Activated B cell treated with CpG ODN at 0.5 μM for 24 hours (primary cell): Measurements from ENCODE around the gene TTC21B. TPM values are rescaled to one million over a fixed set of nuclear protein-coding genes. Genes with fewer than 3 reads are reported as not detected.

Source experiments
- ATAC-seq: fragments of 200-7000 bp; cut with Tn5 transposase; one replicate; pipeline ENCODE4 v1.10.0; 2021; ENCODE audit warnings: low read depth, mild to moderate bottlenecking, moderate library complexity
- CTCF ChIA-PET: fragments of 350-600 bp; sonication (Branson Sonifier 250); formaldehyde crosslinking; loops from one replicate; lab custom pipeline; 2021; ENCODE audit warnings: antibody characterized with exemption; lab: Charles Lee
- POLR2A ChIA-PET: fragments of 350-600 bp; sonication (Branson Sonifier 250); formaldehyde crosslinking; loops from one replicate; lab custom pipeline; 2021; ENCODE audit warnings: antibody characterized with exemption; lab: Charles Lee
- DNase-seq: peaks from one replicate; pipeline ENCODE4 v3.0.0; 2022
- H3K27ac Mint-ChIP-seq: one replicate; pipeline ENCODE4 v1.8.0; 2020; ENCODE audit warnings: mixed read lengths
- H3K27me3 Mint-ChIP-seq: one replicate; pipeline ENCODE4 v1.8.0; 2021; ENCODE audit warnings: mixed read lengths
- H3K36me3 Mint-ChIP-seq: one replicate; pipeline ENCODE4 v1.8.0; 2021; ENCODE audit warnings: low read depth, mixed read lengths
- H3K4me1 Mint-ChIP-seq: one replicate; pipeline ENCODE4 v1.8.0; 2021; ENCODE audit warnings: mixed read lengths
- H3K4me3 Mint-ChIP-seq: one replicate; pipeline ENCODE4 v1.8.0; 2020; ENCODE audit warnings: mild to moderate bottlenecking, mixed read lengths
- H3K9me3 Mint-ChIP-seq: one replicate; pipeline ENCODE4 v1.8.0; 2020; ENCODE audit warnings: mixed read lengths
- CTCF ChIP-seq: fragments of 200-600 bp; IDR thresholded peaks from one replicate; pipeline ENCODE4 v1.8.0; 2022; ENCODE audit warnings: antibody characterized with exemption, mild to moderate bottlenecking
- intact Hi-C: fragments of 100-400 bp; cut with micrococcal nuclease; formaldehyde crosslinking; loops from one replicate; pipeline ENCODE4 v1.15.1; 2024
- total RNA-seq: library from RNA; stranded (reverse); gene quantifications from 2 replicates; pipeline ENCODE4 v1.2.3, GENCODE V29; 2022

TTC21B gene
- total RNA-seq, 1 donor from 2014 or later, result 29.2 TPM

DNA sequence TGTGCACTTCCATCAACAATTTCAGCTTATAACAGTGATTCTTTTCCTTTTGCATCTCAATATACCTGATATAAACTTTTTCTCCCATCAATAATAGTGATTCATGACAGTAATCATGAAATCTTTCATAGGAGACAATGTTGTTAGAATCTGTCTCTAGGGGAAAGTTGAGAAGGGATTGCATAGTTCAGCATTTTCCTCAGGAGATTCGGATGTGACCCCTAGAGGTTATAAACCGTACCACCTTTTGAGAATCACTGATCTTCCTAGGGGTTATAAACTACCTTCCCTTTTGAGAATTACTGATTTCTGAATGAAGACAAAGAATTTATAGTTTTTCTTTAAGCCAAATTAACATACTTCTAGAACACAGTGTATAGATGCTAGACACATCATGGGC is 106.6 kb downstream of the TTC21B start:
- intact Hi-C loops, result no loop called here
- ChIA-PET CTCF (interaction anchor here (0.8 kb wide), 1 partner anchor 27 kb away, joined by 3 read pairs; no protein-coding TSS in a partner anchor), POLR2A (no interaction called here)
- no peak for TF ChIP-seq CTCF
- no peak overlapping the region for H3K4me3 Mint-ChIP-seq
- H3K27ac Mint-ChIP-seq, result no peak overlapping the region
- DNase-seq, result no peak
- no peaks in the 10 kb centered on the region for H3K27me3 Mint-ChIP-seq
- H3K9me3 Mint-ChIP-seq, result peaks cover 9% of the 10 kb centered on the region
- peaks cover 4% of the 10 kb centered on the region for H3K36me3 Mint-ChIP-seq
- no peaks in the 10 kb centered on the region for H3K4me1 Mint-ChIP-seq
- no peak for ATAC-seq

GRCh38 chr2:165846056-165846455 is 107.5 kb downstream of the TTC21B start:
- POLR2A ChIA-PET, result no interaction called here
- intact Hi-C loops, result no loop called here
- Mint-ChIP-seq H3K36me3 (no peaks in the 10 kb centered on the region), H3K27me3 (no peaks in the 10 kb centered on the region), H3K9me3 (peaks cover 4% of the 10 kb centered on the region), H3K4me1 (no peaks in the 10 kb centered on the region), H3K27ac (no peak overlapping the region), H3K4me3 (no peak overlapping the region)
- CTCF ChIA-PET, result no interaction called here
- DNase-seq (no peak), ATAC-seq (no peak)
- TF ChIP-seq CTCF, result no peak

DNA sequence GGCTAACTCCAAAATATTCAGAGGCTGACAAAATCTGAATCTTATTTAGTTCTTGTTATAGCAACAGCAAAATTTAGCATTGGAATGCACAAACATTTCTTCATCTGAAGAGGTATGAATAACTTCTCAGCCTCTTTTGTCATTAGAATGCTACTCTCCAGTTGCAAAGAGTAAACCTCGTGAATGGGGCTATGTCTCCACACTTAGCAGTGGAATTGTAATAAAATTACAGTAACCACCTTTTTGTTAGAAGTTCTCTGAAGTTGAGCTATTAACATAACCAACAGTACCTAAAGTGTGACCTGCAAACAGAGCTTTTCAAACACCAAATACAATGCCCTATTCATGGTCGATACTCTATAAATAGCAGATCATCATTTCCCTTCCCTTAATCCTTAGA is 109.4 kb downstream of the TTC21B start:
- Mint-ChIP-seq H3K27me3 (no peaks in the 10 kb centered on the region), H3K4me3 (no peak overlapping the region), H3K9me3 (no peaks in the 10 kb centered on the region), H3K27ac (no peak overlapping the region), H3K36me3 (peaks cover 1% of the 10 kb centered on the region), H3K4me1 (no peaks in the 10 kb centered on the region)
- CTCF ChIA-PET, result no interaction called here
- DNase-seq, result no peak
- POLR2A ChIA-PET, result no interaction called here
- intact Hi-C loops, result no loop called here
- no peak for ATAC-seq
- TF ChIP-seq CTCF, result no peak

GRCh38 chr2:165843351-165843750 is 110.2 kb downstream of the TTC21B start:
- H3K27ac Mint-ChIP-seq, result no peak overlapping the region
- ATAC-seq, result no peak
- no peak for TF ChIP-seq CTCF

DNA sequence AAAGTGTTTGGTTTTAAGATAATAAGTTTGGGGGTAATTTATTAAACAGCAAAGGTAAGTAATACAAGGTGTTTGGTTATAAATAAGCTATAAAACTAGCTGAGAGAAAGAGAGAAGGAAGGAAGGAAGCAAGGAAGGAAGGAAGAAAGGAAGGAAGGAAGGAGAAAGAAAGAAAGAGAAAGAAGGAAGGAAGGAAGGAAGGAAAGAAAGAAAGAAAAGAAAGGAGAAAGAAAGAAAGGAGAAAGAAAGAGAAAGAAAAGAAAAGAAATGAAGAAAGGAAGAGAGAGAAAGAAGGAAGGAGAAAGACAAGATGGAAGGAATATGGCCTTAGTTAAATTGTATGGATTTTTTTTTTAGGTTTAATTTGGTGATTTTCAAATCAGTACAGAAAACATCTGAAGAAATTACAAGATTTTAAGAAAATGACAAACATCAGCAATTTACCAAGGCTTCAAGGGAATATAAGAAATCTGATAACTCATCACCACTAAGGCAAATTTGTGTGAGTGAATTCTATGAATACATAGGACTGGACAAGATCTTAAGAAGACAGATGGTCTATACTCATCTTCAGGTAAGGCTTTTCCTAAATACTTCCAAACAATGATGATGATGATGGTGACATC is 113.1 kb downstream of the TTC21B start:
- ChIA-PET CTCF (interaction anchor here (0.6 kb wide), 1 partner anchor 827 kb away, joined by 3 read pairs; no protein-coding TSS in a partner anchor), POLR2A (no interaction called here)
- H3K4me3 Mint-ChIP-seq, result no peak overlapping the region
- peaks cover 1% of the 10 kb centered on the region for H3K36me3 Mint-ChIP-seq
- H3K9me3 Mint-ChIP-seq, result no peaks in the 10 kb centered on the region
- H3K27ac Mint-ChIP-seq, result no peak overlapping the region
- ATAC-seq (no peak), DNase-seq (no peak)
- TF ChIP-seq CTCF, result no peak
- no peaks in the 10 kb centered on the region for H3K4me1 Mint-ChIP-seq
- intact Hi-C loops, result no loop called here
- no peaks in the 10 kb centered on the region for H3K27me3 Mint-ChIP-seq

More at GRCh38 chr2:165843351-165843750, 110.2 kb downstream of the TTC21B start:
- CTCF ChIA-PET, result no interaction called here
- H3K27me3 Mint-ChIP-seq, result no peaks in the 10 kb centered on the region
- H3K9me3 Mint-ChIP-seq, result no peaks in the 10 kb centered on the region
- no peak for DNase-seq
- H3K4me3 Mint-ChIP-seq, result no peak overlapping the region
- peaks cover 1% of the 10 kb centered on the region for H3K36me3 Mint-ChIP-seq
- intact Hi-C loops, result no loop called here
- no peaks in the 10 kb centered on the region for H3K4me1 Mint-ChIP-seq
- POLR2A ChIA-PET, result no interaction called here
